Trophoblast cell (in vitro differentiated cells and primary cell): Measurements from ENCODE around the gene MMP24OS.
"Not testable (repeated sequence)": the region's sequence is repeated elsewhere in the genome, so short reads cannot be mapped to it uniquely, and the experiment has no call there.

Experiments
- DNase-seq, 2 donors: peaks; one replicate each; pipeline ENCODE4 v3.0.0-alpha.2; 2016
- H2AFZ ChIP-seq: 2 replicates; pipeline ENCODE4 v1.6.1; 2013; ENCODE audit warnings: low read length, moderate library complexity, mild to moderate bottlenecking; ENCODE audit not compliant: insufficient read depth, poor library complexity
- H2AK5ac ChIP-seq: 2 replicates; pipeline ENCODE4 v1.6.1; 2013; ENCODE audit warnings: mild to moderate bottlenecking, low read length
- H2BK120ac ChIP-seq: 2 replicates; pipeline ENCODE4 v1.6.1; 2013; ENCODE audit warnings: low read length, mild to moderate bottlenecking, moderate library complexity; ENCODE audit not compliant: insufficient read depth, poor library complexity
- H2BK12ac ChIP-seq: 2 replicates; pipeline ENCODE4 v1.6.1; 2013; ENCODE audit warnings: mild to moderate bottlenecking, low read length, moderate library complexity
- H2BK5ac ChIP-seq: 2 replicates; pipeline ENCODE4 v1.6.1; 2013; ENCODE audit warnings: low read length, low read depth, moderate library complexity, mild to moderate bottlenecking; ENCODE audit not compliant: poor library complexity
- H3K14ac ChIP-seq: 2 replicates; pipeline ENCODE4 v1.6.1; 2013; ENCODE audit warnings: mild to moderate bottlenecking, low read length
- H3K18ac ChIP-seq: 2 replicates; pipeline ENCODE4 v1.6.1; 2013; ENCODE audit warnings: mild to moderate bottlenecking, low read length
- H3K23ac ChIP-seq: 2 replicates; pipeline ENCODE4 v1.6.1; 2013; ENCODE audit warnings: low read length
- H3K27ac ChIP-seq: 2 replicates; pipeline ENCODE4 v1.5.1; 2013; ENCODE audit warnings: low read depth, mild to moderate bottlenecking, inconsistent platforms, low read length, moderate library complexity
- H3K27me3 ChIP-seq: 2 replicates; pipeline ENCODE4 v1.6.1; 2013; ENCODE audit warnings: inconsistent platforms, mild to moderate bottlenecking, low read length, moderate library complexity; ENCODE audit not compliant: insufficient read depth
- H3K36me3 ChIP-seq, 2 experiments: 1 replicate in 1 of 2; 2 replicates in 1 of 2; pipeline ENCODE4 v1.6.1; 2013; ENCODE audit warnings: low read length in 2 of 2, mild to moderate bottlenecking in 2 of 2, moderate library complexity in 1 of 2; ENCODE audit not compliant: insufficient read depth in 2 of 2, control insufficient read depth in 1 of 2
- H3K4ac ChIP-seq: 2 replicates; pipeline ENCODE4 v1.6.1; 2013; ENCODE audit warnings: low read depth, mild to moderate bottlenecking, low read length, moderate library complexity
- H3K4me1 ChIP-seq, 2 experiments: 1 replicate in 1 of 2; 2 replicates in 1 of 2; pipeline ENCODE4 v1.6.1; 2013; ENCODE audit warnings: low read length in 2 of 2, mild to moderate bottlenecking in 2 of 2, moderate library complexity in 1 of 2; ENCODE audit not compliant: insufficient read depth in 2 of 2, control insufficient read depth in 1 of 2
- H3K4me2 ChIP-seq: 2 replicates; pipeline ENCODE4 v1.6.1; 2013; ENCODE audit warnings: inconsistent platforms, mild to moderate bottlenecking, low read length, moderate library complexity
- H3K4me3 ChIP-seq: 2 replicates; pipeline ENCODE4 v1.5.1; 2013; ENCODE audit warnings: mild to moderate bottlenecking, low read depth, low read length, inconsistent platforms
- H3K79me1 ChIP-seq: one replicate; pipeline ENCODE4 v1.6.1; 2013; ENCODE audit warnings: low read length
- H3K79me2 ChIP-seq: 2 replicates; pipeline ENCODE4 v1.6.1; 2013; ENCODE audit warnings: low read length, mild to moderate bottlenecking; ENCODE audit not compliant: control insufficient read depth, insufficient read depth, poor library complexity
- H3K9ac ChIP-seq: 2 replicates; pipeline ENCODE4 v1.6.1; 2013; ENCODE audit warnings: mild to moderate bottlenecking, low read length
- H3K9me3 ChIP-seq: 2 replicates; pipeline ENCODE4 v1.6.1; 2013; ENCODE audit warnings: low read depth, mild to moderate bottlenecking, control low read depth, inconsistent platforms, low read length; ENCODE audit not compliant: insufficient read depth
- H4K12ac ChIP-seq: 2 replicates; pipeline ENCODE4 v1.6.1; 2013; ENCODE audit warnings: low read depth, mild to moderate bottlenecking, low read length, moderate library complexity
- H4K8ac ChIP-seq: 2 replicates; pipeline ENCODE4 v1.6.1; 2013; ENCODE audit warnings: low read depth, mild to moderate bottlenecking, low read length, moderate library complexity
- H4K91ac ChIP-seq: one replicate; pipeline ENCODE4 v1.6.1; 2013; ENCODE audit warnings: low read depth, mild to moderate bottlenecking, low read length, moderate library complexity
- WGBS: extraction: QIAGEN DNeasy Blood & Tissue Kit; methylation state at CpG from one replicate; pipeline ENCODE4 v1.1.7; 2013; ENCODE audit warnings: missing lambda C conversion rate; ENCODE audit not compliant: insufficient read length, insufficient coverage; ENCODE audit errors: extremely low coverage; 5-methylcytosine and 5-hydroxymethylcytosine counted together

Gene MMP24OS

GRCh38 chr20:35264755-35265154, 13.2 kb downstream of the MMP24OS start:
- Histone ChIP-seq H4K8ac (no peak overlapping the region), H3K27me3 (no peaks in the 10 kb centered on the region), H4K12ac (no peak overlapping the region), H2BK12ac (no peak overlapping the region), H3K79me1 (peaks cover 51% of the 10 kb centered on the region), H4K91ac (no peak overlapping the region), H3K18ac (no peak overlapping the region), H3K23ac (no peak overlapping the region), H3K9ac (no peak overlapping the region), H3K9me3 (no peaks in the 10 kb centered on the region), H2BK5ac (peak overlapping the region; percentile 31), H3K36me3 (peaks cover 0 to 2% of the 10 kb centered on the region in 2 experiments), H3K27ac (peak overlapping the region; percentile 36), H3K4me1 (peaks cover 49 to 53% of the 10 kb centered on the region in 2 experiments), H2AFZ (no peak overlapping the region), H3K4me3 (no peak overlapping the region), H2BK120ac (no peak overlapping the region), H3K4ac (no peak overlapping the region), H3K4me2 (no peak overlapping the region), H2AK5ac (no peak overlapping the region), H3K14ac (no peak overlapping the region), H3K79me2 (peaks cover 18% of the 10 kb centered on the region)
- DNase-seq: peak; percentile 85 to 90
- no CpG with 5 or more reads among the region's 1 CpG for WGBS

DNA sequence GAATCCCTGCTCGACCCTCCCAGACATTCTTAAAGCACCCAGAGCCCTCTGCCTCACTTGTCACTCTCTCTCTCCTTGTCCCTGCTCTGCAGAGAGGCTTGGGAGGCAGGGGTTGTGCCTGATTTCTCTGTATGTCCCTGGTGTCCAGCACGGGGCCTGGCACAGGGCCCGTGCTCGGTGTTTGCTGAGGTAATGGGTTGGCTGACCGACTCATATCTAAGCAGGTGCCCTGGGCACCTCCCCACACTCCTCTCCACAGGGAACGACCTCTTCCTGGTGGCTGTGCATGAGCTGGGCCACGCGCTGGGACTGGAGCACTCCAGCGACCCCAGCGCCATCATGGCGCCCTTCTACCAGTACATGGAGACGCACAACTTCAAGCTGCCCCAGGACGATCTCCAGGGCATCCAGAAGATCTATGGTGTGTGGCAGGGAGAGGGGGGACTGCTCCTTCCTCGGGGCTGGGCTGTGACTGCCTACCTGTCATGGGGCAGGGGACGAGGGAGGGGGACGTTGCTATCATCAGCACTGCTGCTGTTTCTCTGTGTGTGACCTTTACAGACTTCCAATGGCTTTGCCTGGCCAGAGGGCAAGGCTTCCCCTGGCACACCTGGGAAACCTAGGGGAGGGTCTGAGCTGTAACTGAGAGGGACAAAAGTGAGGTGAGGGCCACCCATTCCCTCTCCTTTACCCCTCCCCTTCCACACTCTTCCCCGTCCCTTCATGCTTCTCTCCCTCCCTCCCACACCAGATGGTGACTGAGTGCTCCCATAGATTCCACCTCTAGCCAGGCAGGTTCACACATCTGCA, 14.2 kb downstream of the MMP24OS start:
- H2BK12ac ChIP-seq: peak overlapping the region; percentile 84
- peak overlapping the region; percentile 5 for H2AFZ ChIP-seq
- H3K4ac ChIP-seq: peak overlapping the region; percentile 56
- no peaks in the 10 kb centered on the region for H3K9me3 ChIP-seq
- H3K23ac ChIP-seq: peak overlapping the region; percentile 7
- no peak overlapping the region for H3K4me3 ChIP-seq
- DNase-seq: no peak
- peaks cover 18% of the 10 kb centered on the region for H3K79me2 ChIP-seq
- peak overlapping the region; percentile 92 for H2BK120ac ChIP-seq
- peak overlapping the region; percentile 99 for H3K27ac ChIP-seq
- no CpG with 5 or more reads among the region's 17 CpGs for WGBS
- peak overlapping the region; percentile 26 for H4K12ac ChIP-seq
- H3K36me3 ChIP-seq: peaks cover 0 to 2% of the 10 kb centered on the region in 2 experiments
- H4K8ac ChIP-seq: peak overlapping the region; percentile 90
- H3K4me1 ChIP-seq: peaks cover 47 to 54% of the 10 kb centered on the region in 2 experiments
- H3K79me1 ChIP-seq: peaks cover 50% of the 10 kb centered on the region
- peak overlapping the region; percentile 59 for H3K14ac ChIP-seq
- peak overlapping the region; percentile 98 for H4K91ac ChIP-seq
- no peaks in the 10 kb centered on the region for H3K27me3 ChIP-seq
- peak overlapping the region; percentile 30 for H3K4me2 ChIP-seq
- H3K18ac ChIP-seq: peak overlapping the region; percentile 69
- peak overlapping the region; percentile 95 for H2BK5ac ChIP-seq
- peak overlapping the region; percentile 42 for H2AK5ac ChIP-seq
- H3K9ac ChIP-seq: peak overlapping the region; percentile 59

- Histone ChIP-seq H3K4me2 (peak overlapping the region; percentile 30), H2BK5ac (peak overlapping the region; percentile 95), H3K4ac (peak overlapping the region; percentile 56), H3K79me1 (peaks cover 46% of the 10 kb centered on the region), H4K91ac (peak overlapping the region; percentile 98), H3K4me1 (peaks cover 44 to 50% of the 10 kb centered on the region in 2 experiments), H3K79me2 (peaks cover 16% of the 10 kb centered on the region), H4K8ac (peak overlapping the region; percentile 90), H3K27ac (peak overlapping the region; percentile 99), H2BK120ac (peak overlapping the region; percentile 92), H2BK12ac (peak overlapping the region; percentile 84), H3K14ac (peak overlapping the region; percentile 59)
- not testable (repeated sequence) for H3K23ac ChIP-seq, H3K4me3 ChIP-seq, H3K9ac ChIP-seq, H3K18ac ChIP-seq, H2AFZ ChIP-seq, H4K12ac ChIP-seq, H3K9me3 ChIP-seq, H3K27me3 ChIP-seq, H2AK5ac ChIP-seq, H3K36me3 ChIP-seq
- WGBS: no CpG with 5 or more reads among the region's 8 CpGs
- DNase-seq: peak; percentile 35 to 40
Observed at GRCh38 chr20:35262731-35263531, 15.0 kb downstream of the MMP24OS start.

DNA sequence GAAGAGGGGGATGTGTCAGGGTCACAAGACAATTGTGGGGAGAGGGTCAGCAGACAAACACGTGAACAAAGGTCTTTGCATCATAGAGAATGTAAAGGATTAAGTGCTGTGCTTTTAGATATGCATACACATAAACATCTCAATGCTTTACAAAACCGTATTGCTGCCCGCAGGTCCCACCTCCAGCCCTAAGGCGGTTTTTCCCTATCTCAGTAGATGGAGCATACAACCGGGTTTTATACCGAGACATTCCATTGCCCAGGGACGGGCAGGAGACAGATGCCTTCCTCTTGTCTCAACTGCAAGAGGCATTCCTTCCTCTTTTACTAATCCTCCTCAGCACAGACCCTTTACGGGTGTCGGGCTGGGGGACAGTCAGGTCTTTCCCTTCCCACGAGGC, 15.6 kb downstream of the MMP24OS start:
- Histone ChIP-seq H3K79me2 (peaks cover 16% of the 10 kb centered on the region), H3K79me1 (peaks cover 42% of the 10 kb centered on the region), H3K27ac (peak overlapping the region; percentile 62), H3K4me1 (peaks cover 38 to 45% of the 10 kb centered on the region in 2 experiments)
- not testable (repeated sequence) for H3K18ac ChIP-seq, H2AFZ ChIP-seq, H3K14ac ChIP-seq, H3K36me3 ChIP-seq, H4K8ac ChIP-seq, H2BK5ac ChIP-seq, H2AK5ac ChIP-seq, H4K12ac ChIP-seq, H2BK12ac ChIP-seq, H3K9me3 ChIP-seq, H3K4me2 ChIP-seq, H3K27me3 ChIP-seq, H3K4me3 ChIP-seq, H4K91ac ChIP-seq, H3K4ac ChIP-seq, H3K23ac ChIP-seq, H3K9ac ChIP-seq, H2BK120ac ChIP-seq
- WGBS: no CpG with 5 or more reads among the region's 10 CpGs
- peak; percentile 58 for DNase-seq
